Ureter (tissue), 1 donor: ENCODE results near the gene TANC1. TPM values are rescaled to one million over a fixed set of nuclear protein-coding genes. Genes with fewer than 3 reads are reported as not detected.
"Not testable (repeated sequence)": the region's sequence is repeated elsewhere in the genome, so short reads cannot be mapped to it uniquely, and the experiment has no call there.

Experiments used
- DNase-seq: peaks from one replicate; pipeline ENCODE4 v3.0.0-alpha.2; 2020; ENCODE audit warnings: low spot score
- total RNA-seq: library from RNA; stranded (reverse); gene quantifications from one replicate; pipeline ENCODE4 v1.2.4, GENCODE V29; 2023
- donor health status: DM: yes; HTN: yes; CAD: no.

TANC1 gene
- total RNA-seq, 1 donor from 2014 or later: 62.9 TPM

DNA sequence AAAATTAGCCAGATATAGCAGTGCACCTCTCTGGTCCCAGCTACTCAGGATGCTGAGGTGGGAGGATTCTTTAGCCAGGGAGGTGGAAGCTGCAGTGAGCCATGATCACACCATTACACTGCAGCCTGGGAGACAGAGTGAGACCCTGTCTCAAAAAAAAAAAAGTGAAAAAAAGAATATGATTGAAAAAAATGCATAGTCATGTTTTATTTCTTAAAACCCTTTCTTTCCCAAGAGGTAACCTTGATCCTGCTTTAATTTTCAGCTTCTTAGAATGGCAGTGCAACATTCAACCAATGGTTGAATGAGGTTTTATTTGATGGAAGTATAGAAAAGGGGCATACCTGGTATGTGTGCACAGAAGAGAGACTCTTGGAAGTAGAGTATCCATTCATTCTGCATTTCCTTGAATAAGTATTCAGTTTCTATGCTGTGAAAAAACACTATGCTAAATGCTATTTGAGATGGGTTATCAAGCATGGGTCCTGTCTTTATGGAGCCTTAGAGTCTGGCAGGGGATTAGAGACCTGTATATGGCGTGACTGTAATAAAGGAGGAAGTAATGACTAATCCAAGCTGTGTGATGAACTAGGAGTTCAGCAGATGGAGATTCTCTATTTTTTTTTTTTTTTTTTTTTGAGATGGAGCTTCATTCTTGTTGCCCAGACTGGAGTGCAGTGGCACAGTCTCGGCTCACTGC, 171.8 kb downstream of the TANC1 start:
- no peak for DNase-seq

DNA sequence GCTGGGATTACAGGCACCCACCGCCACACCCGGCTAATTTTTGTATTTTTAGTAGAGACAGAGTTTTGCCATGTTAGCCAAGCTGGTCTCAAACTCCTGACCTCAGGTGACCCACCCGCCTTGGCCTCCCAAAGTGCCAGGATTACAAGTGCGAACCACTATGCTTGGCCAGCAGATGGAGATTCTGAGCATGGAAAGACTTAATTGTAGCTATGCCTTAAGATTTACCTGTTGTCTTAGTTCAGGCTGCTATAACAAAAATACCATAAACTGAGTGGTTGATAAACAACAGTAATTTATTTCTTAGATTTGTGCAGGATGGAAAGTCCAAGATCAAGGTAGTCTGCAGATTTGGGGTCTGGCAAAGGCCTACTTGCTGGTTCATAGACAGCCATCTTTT, 172.4 kb downstream of the TANC1 start:
- not testable (repeated sequence) for DNase-seq

DNA sequence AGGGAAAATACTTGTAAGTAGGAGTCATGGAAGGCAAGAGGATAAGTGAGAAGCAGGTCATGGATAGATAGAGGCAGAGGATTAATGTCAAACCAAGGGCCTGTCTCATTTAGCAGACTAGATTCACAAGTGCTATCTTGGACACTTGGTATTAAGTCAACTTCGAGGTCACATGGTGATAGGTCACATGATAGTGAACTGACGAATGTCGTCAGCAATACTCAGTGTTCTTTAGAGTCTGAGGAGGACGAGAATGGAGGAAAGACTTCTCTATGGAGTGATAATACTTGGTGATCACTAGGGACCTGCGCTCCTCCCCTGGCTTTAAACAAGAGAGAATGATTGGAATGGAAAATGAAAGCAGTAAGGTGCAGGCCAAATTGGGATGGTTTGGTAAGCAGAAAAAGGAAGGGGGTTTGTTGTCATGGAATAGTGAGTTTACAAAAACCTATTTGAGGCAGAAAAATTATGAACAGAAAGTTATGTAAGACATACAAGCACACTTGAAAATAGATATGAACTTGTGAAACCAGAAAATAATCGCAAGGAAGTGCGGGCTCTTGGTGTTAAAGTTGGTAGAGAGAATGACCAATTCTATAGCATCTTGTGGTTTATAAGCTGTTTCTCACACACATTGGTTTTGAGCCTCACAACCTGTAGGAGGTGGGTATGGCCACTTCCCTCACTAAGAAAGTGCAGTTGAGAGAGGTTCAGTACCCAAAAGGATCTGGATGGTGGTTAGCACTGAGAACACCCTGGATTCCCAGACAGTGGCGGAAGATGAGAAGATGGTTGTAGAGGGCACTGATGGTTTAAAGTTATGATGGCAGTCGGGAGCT, 176.6 kb downstream of the TANC1 start:
- no peak for DNase-seq

DNA sequence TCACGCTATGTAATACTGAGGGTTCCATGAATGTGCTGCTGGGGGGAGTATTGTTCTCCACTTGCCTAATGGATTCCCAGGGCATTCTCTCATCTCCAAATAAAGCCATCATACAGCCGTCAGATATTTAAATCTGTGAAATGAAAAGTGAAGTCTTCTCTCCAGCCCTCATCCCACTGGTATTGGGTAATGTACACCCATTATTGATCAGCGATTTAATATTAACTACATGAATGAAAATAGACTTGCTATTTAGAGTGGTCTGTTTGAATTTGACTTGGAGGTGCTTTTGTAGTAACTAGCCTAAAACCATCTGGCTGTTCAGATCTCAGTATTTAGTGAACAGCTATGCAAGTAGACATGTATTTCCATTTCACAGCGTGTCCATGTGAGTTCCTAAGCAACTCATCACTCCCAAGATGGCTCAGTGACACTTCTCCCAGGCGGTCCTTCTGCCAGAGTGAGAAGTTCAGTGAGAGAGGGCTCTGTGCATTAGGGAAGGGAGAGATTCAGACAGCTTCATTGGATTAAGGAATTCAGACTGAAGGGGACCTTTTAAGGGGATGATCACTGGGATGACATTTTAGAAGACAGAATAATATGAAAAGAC, 177.4 kb downstream of the TANC1 start:
- no peak for DNase-seq

DNA sequence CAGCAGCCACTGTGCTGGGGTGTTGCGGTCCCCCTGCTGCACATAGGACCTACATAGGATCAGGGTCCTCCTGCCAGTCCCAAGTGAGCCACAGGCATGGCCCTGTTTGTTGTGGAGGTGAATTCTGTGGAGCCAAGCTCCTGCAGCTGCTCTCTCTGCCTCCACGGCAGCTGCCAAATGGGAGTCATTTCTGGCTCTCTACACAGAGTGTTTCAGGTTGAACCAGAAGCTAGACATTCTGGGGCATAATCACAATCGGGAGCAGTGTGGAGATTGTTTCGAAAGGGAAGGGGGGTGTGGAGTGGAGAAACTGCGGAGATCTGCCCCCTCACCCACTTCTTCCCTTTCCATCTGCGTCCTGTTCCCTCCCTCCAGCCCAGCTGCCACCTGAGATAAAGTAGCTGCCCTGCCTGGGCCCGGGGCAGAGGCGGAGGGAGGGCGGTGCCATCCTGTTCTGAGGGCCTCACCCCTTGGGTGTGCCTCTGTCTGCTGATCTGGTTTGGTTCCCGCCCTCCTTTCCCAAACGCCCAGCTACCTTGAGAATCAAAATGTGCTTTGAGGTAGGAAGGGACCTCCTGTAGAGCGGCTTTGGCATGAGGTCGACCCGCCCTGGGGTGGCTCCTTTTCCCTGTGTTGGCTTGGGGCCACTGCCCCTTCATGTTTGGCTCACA, 178.7 kb downstream of the TANC1 start:
- peak; percentile 58 for DNase-seq

DNA sequence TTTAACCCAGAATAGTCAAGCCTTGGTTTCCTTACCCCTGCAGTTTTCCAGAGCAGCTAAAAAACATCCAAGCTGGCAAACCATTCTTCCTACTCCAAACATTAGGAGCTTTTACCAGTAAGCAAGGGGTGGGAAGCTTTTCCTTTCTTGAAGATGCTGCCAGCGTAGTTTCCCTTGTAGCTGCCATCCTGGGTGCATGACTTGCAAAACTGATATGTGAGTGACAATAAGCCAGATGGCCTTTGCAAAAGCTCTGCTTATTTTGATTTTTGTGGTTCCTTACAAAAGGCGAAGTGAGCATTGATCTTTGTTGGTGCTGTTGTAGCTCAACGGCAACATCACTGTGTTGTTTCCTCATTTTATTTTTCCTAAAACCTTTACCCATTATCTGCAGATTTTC, 179.2 kb downstream of the TANC1 start:
- no peak for DNase-seq

DNA sequence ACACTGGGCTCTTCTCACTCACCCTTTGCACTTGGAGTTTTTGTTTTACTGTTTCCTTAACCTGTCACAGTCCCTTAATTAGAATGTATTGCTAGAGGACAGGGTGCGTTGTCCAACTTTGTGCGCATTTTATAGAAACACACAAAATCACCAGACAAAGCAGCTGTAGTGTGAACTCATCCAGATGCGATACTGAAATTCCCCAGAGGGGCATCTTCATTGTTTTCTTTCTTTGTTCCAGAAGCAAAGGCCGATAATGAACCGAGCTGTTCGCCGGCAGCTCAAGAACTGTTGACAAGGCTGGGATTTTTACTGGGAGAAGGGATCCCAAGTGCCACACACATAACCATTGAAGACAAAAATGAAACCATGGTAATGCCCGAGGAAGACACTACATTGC, 180.5 kb downstream of the TANC1 start:
- DNase-seq: no peak

DNA sequence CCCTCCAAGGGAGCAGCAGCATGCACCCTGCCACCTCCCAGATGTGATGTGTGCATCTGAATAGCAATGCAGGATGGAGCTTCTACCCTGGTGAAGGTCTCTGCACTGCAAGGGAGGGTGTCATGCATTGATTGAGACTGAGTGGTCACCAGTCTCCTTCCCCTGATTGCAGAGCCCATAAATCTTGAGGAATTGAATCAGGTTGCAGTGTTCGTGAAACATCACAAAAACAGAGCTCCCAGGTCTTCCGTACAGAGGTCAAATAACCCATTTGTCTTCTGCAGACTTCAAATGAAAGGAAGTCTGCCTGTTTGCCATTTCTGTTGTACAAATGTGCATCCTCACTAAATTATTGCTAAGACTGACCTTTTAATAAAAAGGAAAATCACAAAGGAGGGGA, 181.3 kb downstream of the TANC1 start:
- no peak for DNase-seq

DNA sequence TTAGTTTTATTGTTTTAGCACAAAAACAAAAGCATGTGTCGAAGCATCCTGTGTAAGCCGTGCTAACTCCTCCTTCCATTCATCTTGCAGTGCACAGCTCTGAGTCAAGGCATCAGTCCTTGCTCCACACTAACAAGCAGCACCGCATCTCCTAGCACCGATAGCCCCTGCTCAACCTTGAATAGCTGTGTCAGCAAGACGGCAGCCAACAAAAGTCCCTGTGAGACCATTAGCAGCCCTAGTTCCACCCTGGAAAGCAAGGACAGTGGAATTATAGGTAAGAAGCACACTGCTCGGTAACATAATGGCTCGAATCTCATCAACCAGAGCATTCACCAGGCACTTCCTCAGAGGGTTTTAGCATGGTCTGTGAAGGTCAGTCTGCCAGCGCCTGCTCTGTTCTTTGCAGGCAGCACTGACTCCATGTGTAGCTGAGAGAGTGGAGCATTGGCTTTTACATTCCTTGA, 181.9 kb downstream of the TANC1 start:
- no peak for DNase-seq

DNA sequence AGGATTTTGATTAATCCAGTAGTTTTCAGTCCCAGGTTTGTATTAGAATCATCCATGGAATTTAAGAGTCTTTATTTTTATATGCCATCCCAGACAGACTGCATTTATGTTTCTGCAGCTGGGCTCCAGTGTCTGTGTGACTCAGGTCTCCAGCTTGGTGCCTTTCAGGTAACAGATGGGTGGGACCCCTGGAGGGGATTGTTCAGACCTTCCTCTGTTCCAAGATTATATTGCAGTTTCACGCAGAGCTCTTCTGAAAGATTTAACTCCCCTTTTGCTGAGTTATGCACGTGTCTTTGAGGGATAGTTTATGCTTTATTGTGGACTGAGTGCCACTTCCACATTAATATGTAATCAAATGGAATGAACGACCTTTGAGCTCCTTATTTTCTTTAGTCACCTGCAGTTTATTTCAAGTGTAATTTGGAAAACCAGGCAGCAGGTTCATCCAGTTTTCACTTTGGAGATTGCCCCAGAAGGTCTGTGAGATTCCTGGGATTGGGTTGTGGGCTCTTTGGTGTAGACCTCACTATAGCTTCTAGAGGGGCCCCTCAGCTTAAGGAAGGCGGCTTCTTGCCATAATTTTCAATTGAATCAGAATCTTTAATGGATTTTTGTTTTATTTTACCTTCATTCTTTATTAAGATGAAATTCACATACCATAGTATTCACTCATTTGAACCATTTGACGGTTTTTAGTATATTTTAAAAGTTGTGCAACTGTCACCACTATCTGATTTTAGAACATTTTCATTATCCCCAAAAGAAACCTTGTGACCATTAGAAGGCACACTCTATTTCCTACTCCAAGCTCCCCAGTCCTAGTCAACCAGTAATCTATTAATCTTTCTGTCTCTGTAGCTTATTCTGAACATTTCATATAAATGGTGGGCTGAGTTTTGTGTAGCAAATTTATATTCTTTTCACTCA, 183.0 kb downstream of the TANC1 start:
- DNase-seq: no peak

DNA sequence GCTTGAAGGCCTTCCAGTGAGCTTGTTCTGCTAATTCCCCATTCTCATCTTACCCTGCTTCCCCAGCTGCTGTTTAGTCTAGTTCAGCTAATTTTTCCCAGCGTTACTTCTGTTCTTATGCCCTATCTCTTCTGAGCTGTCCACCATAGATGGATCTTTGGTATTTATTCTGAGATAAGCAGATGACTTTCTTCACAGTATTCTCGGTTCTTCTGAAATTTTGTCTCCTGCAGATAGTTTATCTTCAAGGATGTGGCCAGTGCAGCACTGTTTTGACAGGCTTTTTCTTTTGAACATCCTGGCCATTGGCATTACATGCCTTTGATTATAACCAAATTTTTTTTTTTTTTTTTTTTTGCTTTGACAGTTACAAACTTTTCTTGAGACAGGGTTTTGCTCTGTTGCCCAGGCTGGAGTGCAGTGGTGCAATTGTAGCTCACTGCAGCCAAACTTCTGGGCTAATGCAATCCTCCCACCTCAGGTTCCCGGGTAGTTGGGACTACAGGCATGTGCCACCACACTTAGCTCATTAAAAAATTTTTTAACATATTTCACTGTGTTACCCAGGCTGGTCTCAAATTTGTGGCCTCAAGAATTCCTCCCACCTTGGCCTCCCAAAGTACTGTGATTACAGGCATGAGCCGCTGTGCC, 183.8 kb downstream of the TANC1 start:
- no peak for DNase-seq

DNA sequence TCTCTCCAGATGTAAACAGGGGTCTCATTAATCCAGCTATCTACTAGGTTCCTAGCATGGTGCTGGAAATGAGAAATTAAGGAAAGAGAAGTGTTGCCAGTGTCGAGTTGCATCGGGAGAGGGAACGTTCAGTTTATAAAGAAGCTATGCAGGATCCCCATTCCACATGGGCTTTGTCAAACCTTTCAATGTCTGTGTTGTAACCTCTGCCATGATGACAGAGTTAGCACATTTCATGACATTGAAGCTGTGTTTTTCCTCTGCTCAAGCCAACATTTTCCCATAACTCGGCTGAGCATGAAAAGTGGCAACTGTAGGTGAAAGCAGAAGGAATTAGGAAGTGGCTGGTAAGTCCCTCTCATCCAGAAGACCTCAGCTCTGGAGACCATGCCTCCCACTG, 184.6 kb downstream of the TANC1 start:
- no peak for DNase-seq

DNA sequence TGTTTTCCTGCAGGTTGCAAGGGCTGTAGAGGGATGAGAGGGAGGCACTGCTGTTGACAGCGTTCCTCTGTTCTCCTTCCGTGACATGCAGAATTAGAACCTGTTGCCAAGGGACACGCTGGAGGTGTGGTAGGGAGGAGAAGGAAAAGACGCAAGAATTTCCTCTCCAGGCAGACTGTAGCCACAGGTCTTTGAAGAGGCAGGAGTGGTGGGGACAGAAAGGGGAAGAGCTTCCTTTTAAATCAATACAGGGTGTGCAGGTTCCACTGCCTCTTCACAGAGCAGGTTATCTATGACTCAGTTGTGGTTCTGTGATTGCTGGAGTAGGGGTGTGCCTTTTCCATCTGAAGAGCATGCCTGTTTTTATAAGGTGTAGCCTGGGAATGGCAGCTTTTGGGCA, 185.0 kb downstream of the TANC1 start:
- DNase-seq: no peak

DNA sequence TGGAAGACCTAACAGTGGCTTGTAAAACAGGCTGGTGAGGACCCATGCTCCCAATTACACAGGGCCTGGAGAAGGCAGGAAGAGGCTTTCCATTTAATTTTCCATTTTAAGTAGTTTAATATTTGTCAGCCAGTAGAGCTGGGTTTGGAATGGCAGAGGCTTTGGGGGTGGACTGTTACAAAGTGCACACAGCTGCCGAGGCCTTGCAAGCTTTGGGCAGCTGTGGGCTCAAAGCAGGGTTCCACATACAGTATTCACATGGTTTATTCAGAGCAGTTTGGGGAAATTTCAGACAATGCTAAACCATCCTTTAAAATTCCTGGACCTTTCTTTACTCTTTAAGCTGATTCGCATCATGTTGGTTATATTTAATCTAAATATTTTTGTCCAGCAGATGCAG, 185.5 kb downstream of the TANC1 start:
- no peak for DNase-seq

DNA sequence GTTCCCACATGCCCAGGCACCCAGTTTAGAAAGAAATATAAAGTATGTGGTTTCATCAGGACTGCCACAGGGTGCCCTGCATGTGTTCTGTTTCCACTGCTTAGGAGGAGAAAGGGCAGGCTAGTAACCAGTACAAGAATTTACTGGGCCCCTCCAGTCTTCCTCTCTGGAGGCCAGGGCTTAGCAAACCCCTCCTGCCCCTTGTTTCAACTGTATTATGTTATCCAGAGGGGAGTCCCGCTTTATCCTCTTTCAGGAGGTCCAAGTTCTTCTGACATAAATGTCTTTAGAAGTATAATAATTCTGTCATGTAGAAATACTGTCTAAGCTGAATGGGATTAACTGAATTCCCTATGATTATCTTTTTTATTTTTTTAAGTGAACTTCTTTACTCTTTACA, 185.9 kb downstream of the TANC1 start:
- DNase-seq: no peak

DNA sequence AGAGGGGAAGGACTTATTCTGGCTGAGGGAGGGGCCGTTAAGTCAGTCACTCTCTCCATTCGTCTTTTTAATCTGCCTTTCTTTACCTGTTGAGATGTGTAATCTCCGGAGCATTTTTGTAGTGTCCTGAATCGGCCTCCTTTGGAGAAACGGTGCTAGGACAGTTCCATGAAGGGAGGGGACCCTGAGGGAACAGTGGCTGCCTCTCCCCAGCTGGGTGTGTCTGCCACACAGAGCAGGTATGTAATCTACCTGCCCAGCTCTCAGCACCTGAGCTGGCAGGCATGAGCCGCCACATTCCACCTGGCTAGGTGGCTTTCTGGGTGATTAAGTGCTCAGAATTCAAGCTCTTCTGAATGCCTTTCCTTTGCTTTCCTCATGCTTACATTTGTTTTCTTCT, 186.9 kb downstream of the TANC1 start:
- DNase-seq: peak; percentile 65

DNA sequence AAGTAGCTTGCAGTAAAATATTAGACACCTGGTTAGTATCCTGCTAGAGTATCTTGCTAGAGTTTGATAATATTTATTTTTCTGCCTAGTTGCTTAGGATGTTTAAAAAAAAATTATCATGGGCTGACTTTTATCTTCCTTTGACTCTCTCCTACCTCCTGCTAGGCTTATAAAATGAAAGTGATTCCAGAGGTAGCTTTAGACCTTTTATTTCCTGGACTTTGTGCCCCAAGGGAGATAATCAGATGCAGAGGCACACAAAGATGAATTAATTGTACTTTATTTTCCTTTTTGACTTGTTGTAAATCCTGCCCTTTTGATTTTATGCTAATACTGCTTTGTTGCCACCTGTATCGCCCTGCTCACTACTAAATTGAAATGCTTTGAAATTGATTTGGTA, 187.4 kb downstream of the TANC1 start:
- no peak for DNase-seq

DNA sequence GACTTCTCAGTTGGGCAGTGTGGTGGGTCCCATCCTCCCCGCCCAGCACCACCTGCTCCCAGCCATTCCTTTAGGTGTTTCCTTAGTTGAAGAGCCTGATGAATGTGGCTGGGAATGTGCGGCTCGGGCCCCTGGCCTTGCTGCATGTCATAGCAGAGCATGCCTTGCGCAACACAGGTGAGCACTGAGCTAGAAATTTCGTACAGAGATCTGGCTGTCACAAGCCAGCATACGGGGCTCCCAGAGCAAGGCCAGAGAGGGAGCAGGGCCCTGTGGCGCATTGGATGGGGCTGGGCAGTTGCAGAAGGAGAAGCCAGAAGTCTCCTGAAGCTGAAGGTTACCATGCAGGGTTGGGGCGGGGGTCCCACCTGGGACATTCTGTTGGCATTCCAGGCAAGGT, 188.4 kb downstream of the TANC1 start:
- peak; percentile 61 for DNase-seq

DNA sequence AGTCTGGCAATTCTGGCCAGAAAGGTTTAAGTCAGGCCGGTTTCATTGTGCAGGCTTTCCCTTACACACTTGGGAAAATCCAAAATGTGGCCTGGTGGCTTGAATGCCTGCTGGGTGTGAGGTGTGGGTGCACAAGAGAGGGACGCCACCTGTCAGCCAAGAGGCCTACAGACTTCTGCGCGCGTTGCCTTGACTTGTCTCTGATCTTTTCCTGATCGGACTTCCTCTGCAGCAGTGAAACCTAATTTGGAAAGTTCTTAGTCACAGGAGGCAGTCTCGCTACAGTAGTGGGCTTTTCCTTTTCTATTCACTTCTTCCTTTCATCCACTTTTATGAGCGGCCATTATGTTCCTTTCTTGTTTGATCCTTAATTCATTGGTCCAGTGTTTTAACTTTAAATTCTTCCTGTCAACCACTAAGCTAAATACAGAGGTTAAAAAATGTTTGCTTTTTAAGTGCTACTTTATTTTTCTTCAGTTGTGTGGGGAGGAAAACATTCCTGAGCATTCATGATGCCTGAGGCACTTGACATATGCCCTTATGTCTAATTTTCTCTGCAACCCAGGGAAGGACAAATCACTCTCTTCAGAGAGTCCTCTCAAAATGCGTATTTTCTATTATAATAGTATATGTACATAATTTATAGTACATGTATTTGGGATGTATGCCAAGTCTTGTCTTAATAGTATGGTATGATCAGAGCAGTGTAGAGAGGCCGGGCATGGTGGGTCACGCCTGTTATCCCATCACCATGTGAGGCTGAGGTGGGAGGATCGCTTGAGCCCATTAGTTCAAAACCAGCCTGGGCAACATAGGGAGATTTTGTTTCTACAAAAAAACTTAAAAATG, 189.1 kb downstream of the TANC1 start:
- DNase-seq: peak; percentile 63

DNA sequence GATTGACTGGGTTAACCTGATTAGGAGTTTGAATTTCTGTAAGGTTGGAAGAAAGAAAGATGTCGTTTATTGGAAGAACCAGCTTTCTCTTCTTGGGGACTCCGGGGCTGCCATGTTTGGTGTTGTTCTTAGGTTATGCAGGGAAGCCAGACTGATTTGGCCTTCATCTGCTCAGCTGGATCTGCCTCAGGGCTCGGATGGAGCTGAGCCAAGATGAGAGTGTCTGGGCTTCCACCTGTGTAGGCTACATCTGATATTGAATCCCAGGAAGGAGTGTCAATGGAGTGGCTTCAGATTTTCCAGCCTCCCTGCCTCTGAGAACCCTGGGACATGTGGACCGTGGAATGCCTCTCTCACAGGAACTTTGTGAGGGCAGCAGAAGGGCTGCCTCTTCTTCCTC, 192.0 kb downstream of the TANC1 start:
- DNase-seq: no peak
